Stimulated activated CD4-positive, alpha-beta T cell treated with anti-CD3 and anti-CD28 coated beads, Interleukin-1b, Interleukin-23, amount 100 ng/mL, for 4 hours (primary cell): ENCODE measurements around the gene PRR16.

Source experiments
- DNase-seq, 2 donors: peaks; one replicate each; pipeline ENCODE4 v3.0.0-alpha.2; 2020; ENCODE audit warnings: low read depth in 2 of 2

Gene PRR16

DNA sequence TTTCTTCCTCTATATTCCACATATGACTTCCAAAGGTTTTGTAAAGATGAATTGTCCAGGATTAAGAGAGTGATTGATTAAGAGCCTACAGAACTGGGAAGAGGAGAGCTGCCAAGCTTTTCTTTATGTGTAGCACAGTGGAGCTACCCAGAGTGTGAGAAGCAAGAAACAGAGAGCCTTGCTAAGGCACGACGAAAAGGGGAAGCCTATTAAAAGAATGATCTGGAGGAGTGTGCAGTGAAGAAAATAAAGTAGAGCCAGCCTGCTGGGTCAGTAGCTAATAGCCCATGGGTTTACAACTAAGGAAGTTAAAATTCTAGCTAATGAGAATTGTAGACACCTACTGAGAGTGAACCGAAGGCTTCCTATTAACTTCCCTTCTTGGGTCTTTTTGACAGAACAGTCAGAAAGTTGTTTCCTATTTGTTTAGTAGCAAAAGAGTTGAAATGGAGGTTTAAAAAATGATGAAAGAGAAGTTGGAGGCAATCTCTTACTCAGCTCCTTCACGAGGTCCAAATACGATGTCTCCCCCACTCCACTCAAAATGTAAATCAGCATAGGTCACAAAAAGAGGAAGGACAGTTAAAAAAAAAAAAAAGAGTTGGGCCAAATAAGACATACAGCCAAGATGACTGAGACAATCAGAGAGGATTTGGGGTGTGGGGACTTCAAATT, 957 bp upstream of the PRR16 start:
- no peak for DNase-seq

DNA sequence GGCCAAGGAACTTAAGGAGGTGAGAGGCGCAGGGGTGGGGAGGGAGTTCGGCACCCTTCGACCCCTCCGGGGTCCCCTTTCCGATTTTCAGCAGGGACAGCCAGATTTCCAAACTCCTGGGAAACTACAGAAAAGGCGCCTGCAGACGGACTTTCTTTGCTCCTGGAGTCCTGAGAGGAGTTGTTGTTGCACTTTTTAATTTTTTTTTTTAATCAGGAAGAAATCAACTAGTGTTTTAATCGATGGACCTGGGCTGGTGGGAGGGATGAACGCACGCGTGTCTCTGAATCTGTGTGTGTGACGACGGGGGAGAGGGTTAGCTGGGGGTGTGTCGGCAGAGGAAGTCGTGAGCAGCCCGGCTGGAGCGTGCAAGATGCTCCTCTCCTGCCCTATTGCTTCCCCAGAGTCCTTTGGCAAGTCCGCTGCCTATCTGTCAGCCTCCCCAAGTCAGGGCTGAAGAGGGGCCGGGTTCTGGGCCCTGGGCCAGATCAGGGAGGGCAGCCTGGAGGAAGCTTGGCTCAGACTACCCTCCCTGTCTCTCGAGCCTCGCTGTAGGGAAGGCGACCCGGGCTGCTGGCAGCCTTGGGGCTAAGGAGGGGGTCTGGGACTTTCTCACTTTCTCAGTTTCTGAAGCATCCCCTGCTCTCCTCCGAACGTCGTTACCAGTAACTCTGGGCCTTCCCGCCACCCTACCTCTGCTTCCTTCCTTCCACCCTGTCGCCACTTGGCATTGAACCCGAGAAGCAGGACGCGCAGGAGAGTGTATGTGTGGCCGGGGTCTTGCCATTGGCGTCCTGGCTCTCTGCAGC, 731 bp downstream of the PRR16 start:
- no peak for DNase-seq

DNA sequence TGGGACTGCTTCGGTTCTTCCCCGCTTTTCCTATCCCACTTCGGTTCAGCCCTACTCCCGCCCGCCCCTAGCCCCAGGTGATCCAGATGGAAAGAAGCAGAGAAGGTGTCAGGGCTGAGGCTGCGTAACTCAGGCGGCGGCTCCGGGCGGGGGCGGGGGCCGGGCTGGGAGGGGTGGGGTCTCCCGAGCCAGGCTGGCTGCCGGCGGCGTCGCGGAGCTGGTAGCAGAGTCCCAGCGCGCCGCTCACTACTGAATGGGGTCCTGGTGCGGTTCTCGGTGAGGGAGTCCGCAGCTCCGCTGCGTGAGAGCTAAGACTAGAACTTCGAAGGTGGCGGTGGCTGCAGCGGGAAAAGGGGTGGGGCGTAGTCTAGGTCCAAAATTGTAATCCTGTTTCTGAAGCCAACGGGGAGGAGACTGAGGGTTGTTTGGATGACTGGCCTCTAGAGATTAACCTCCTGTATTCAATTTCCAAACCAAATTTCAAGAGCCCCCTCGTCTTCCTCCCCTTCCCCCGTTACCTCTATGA, 1.4 kb downstream of the PRR16 start:
- DNase-seq, result no peak

DNA sequence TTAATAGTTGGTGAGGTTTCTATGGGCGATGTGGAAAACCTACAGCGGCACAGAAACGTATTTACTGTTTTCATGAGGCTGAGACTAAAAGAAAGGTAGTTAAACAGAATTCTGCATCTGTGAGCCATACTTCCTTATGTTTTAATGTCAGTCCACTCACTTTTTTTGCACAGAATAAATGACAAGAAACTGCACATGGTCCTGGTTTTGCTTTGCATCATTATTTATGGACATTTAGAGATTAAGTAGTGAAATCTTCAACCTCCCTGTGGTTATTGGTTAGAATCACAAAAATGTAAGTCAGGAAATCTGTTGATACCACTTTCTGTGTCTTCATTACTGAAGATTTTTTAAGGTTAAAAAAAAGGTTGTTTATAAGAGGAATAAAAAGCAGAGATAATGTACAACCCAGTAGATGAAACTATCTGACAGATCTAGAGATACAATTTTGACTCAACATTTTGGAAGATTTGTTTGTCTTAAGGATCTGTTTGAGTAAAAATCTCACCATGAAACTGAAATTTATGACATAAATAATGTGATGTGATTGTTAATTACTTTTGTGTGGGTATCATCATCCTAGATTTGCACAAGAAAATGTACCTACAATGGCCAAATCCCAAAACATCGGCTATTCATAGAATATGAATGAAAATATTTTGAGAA, 2.4 kb downstream of the PRR16 start:
- no peak for DNase-seq

DNA sequence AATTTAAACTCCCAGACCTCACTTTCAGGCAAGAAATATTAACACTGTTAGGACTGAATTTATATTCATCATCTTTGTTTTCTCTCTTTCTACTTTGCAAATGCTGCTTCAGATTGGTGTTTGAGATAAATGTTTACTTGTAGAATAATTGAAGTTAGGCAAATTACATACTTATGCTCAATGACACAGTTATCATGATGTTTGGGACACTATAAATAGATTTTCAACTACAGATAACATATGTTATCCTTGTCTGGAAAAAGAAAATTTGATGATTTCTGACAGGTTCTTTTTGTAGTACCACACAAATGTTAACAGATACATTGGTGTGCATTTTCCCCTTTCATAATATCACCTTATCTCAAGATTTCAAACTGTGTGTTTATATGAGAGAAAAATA, 7.9 kb downstream of the PRR16 start:
- DNase-seq, result no peak

DNA sequence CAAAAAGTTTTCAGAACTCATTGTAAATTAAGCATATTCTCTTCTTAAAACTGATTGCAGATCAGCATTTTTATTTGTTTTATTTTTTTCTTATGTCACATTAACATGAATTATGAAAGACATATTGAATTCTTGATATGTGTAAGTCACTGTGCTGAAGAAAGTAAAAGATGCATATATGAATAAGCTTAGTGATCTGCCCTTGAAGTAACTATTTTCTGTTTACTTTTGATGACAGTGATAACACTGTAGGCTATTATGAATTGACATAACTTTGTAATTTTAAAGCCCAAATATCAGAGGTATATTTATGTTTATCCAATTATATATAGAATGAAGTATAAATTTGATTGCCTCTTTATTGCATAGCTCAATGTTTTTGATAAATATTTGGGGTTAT, 8.8 kb downstream of the PRR16 start:
- DNase-seq, result no peak

DNA sequence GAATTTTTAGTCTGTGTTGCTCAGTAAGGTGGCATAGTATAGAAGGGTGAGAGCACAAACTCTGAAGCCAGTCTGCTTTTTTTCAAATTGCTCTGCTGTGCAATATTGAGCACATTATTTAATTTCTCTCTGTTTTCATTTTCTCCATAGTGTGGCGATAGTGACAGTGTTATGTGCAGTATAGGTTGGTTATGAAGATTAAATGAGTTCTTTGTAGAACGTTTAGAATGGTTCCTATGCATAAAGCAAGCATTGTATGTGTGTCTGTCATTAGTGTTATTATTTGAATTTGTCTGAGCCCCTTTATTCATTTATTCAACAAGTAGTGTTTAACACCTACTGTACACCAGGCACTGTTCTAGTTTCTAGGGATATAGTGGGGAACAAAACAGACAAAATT, 9.2 kb downstream of the PRR16 start:
- no peak for DNase-seq

DNA sequence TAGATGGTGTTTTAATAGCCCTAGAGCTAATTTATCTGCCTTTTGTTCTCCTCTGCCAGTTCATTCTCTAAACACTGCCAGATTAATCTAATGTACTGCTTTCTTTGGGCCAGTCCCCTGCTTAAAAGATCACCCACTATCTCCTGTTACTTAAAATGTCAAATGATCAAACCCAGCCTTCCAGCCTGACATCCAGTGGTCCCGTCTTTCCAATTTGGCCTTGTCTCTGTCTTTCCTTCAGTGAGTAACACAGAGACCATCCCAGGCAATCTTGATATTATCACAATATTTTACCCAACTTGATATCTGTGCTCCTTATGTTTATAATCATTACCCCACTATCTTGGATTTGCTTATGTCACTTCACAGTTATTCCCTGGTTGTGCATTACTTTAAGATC, 12.0 kb downstream of the PRR16 start:
- DNase-seq, result no peak

DNA sequence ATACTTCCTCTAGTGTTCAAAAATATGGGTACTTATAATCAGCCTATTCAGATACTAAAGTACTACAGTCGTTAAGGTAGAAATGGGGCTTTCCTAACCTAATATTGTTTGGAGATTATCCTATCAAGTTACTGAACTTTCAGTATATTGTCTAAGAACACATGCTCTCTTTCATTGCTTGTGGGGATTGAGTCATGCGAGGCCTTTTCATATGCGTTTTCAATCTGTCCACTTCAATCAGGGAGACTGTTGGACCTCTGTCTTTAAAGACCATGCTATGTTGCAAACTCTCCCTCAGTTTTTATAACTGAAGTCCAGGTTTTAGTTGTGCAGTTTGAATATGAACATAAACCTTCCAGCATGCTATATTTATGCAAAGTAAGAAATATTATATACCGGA, 15.0 kb downstream of the PRR16 start:
- DNase-seq, result no peak

DNA sequence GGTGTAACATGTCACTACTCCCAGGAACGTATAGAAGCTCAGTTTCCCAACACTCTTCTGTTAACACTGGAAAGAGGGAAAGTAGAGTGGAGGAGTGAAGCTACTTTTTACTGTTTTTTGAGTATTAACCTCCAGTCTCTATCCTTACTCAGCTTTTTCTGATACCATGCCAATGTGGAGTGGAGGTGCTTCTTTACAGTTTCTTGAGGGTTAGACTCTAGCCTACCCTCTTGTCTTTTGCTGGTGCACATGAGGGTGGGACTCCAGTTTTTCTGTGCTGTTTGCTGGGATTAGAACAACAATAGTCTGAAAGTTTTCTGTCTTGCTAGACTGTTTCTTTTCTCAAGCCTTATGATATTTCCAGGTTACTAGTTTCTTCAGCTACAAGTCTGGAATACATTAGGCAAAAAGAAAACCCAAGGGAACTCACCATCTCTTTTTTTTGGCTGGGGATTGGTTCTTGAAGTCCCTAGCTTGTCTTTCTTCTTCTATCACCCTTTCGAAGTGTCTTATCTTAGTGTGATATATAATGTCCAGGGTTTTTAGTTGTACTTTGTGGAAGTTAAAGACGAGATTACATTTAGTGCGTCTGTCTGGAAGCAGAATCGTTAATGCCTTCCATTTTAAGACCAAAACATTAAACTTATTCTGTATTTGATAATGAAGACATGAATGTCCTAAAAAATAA, 35.9 kb downstream of the PRR16 start:
- no peak for DNase-seq

DNA sequence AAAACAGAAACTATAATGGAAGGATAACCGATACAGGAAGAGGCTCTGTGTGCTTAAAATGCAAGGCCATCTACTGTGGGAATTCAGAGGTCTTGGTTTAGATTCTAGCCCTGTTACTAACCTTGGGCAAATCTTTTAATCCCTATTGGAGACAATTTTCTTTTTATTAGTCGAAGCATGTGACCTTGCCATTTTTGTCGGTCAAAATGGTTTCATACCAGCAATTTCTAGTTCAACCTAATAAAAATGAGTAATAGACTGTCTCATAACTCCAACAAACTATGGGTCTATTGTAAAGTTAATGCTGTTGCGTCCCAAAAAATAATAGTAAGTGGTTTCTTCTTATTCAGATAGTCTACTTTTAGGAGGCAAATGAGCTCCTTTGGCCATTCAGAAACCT, 38.4 kb downstream of the PRR16 start:
- DNase-seq, result no peak

DNA sequence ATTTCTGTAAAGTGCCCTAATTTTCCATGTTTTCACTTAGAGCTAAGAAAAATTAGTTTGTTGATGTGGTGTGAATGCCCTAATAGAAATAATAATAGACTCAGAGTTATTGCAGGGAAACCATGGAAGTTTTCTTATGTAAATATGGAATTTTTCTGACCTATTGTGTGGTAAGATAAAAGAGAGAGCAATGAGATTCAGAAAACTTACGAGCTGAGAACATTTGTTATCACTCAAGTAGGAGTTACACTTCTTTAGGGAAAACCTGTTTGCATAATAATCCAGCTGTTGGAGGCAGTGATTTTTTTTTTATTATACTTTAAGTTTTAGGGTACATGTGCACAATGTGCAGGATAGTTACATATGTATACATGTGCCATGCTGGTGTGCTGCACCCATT, 39.2 kb downstream of the PRR16 start:
- DNase-seq, result no peak

DNA sequence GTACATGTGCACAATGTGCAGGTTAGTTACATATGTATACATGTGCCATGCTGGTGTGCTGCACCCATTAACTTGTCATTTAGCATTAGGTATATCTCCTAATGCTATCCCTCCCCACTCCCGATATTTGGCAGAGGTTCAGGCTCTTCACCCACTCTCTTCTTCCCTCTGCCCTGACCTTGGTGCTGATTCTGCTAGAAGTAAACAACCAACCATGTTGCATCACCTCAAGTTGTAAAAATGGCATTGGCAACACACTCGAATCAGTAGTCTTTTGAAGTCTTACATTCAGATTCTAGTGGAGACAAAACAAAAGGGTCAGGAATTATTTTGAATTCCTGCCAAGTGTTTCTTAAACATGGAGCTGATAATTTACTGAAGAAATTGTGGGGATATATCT, 40.0 kb downstream of the PRR16 start:
- DNase-seq, result no peak

DNA sequence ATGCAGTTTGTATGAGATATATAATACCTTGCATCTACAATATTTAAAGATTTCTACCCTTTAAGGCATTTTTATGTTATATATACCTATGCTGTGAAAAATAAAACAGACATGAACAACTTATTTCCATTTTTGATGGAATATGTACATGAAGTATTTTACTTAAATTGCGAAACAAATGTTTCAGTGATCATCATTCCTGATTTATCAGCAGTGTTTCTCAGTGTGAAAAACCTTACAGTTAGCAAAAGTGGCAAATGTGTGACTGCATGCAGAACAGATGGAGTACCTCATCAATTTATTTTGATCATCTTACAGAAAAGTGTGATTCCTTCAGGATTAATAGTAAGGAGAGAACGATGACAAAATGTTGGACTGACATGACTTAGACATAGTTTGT, 43.1 kb downstream of the PRR16 start:
- DNase-seq, result no peak

DNA sequence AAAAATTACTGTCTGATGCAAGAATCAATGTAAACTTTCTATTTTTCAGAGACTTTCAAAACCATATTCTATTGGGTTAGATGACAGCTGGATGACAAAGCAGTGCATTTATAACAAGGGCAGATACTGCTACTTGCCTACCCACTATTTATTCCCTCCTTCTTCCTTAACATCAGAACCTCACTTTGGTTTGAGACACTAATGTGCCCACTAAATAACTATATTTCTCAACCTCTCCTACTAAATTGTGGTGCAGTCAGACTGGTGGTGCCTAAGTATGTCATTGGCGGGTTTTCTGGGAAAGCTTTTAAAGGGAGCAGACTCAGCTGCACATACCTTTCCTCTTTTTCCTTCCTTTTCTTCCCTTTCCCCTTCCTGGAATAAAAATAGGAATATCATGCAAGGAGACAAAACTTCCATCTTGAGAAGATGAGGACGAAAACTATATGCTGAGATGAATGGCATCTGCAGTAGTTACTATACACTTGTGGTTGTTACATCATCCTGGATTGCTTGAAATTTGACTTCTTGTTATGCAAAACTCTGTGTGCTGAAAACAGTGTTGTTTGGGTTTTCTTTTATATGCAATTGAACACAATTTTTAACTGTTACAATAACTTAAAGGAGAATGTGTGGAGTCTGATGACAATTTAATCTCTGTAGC, 43.8 kb downstream of the PRR16 start:
- no peak for DNase-seq

DNA sequence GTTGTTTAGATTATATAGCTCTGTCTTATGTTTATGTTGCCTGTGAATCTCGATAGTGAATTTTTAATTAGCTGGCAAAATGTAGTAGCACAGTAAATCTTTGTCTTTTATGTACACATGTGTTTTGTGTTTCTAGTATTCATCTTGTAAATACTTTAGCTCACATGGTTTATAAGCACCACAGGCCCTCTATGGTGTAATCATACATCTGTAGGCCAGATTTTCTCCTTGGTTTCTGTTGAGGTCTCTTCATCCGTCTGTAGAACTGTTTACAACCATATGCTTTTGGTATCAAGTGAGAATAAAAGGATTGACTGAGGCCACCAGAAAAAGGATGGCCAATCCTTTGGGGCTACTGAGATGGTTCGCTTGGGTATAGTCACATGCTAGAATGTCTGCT, 45.0 kb downstream of the PRR16 start:
- no peak for DNase-seq

DNA sequence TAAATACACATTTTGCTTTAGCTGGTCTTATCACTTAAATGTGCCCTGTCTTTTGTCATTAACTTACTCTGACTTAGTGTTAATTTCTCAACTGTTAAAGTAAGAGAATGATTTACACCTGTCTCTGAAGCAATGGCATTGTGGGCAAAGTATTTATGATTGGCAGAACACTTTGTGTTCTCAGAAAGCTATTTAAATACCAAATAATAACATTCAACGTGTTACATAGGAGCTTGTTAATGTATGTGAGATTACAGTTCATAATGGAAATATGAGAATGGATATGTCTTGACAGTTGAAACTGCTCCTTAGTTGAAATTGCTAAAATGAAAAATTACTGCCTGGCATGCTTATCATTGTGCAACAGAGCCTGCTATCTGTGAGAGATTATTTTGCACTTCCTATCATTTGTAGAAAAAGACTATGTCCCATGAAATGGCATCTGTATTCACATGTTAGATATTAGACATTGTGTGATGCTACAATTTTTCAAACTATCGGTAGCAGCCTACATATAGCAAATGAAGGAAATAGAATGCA, 46.1 kb downstream of the PRR16 start:
- no peak for DNase-seq

DNA sequence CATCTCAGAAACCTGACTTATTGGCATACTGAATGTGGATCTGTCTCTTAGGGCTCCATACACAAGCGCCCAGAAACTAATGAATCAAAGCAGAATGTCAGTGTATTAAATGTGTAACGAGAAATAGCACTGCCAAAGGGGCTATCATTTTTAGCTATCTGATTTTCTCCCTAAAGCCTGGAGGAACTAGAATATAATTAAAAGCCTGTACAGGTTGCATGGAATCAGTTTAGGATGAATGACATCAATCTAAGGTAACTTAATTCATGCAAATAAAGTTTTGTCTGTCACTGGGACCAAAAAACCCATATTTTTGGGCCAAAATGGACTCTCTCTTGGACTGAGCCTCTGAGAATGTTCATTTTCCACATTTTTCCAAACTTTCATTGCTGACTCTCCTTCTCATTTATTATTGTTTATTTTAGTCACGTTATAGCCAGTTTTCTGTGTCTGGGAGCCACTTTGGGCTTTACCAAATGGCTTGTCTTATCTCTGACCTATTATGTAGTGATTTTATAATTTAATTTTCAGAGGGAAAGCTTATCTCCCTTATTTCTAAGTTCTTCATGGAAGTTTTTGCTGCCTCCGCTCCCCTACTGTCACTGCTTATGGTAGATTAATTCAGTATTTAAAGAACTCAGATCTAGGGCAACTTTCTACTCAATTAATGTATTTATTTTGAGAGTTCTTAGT, 47.0 kb downstream of the PRR16 start:
- no peak for DNase-seq

DNA sequence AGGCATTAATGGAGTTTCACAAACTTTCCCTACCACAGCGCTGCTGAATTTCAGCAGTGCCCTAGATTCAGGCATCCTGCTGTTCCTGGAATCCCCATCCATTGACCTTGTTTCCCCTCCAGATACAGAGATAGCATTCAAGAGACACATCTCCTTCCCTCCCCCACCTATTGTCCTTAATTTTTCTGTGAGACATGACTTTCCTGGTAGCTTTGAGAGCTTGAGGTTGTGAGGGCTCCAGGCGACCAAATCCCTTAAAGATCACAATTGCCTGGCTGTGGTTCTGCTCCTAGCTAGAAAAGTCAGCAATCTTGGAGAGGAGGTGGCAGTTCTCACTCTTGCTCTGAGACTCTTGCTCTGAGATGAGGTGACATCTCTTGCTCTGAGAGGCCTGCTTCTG, 48.0 kb downstream of the PRR16 start:
- no peak for DNase-seq

DNA sequence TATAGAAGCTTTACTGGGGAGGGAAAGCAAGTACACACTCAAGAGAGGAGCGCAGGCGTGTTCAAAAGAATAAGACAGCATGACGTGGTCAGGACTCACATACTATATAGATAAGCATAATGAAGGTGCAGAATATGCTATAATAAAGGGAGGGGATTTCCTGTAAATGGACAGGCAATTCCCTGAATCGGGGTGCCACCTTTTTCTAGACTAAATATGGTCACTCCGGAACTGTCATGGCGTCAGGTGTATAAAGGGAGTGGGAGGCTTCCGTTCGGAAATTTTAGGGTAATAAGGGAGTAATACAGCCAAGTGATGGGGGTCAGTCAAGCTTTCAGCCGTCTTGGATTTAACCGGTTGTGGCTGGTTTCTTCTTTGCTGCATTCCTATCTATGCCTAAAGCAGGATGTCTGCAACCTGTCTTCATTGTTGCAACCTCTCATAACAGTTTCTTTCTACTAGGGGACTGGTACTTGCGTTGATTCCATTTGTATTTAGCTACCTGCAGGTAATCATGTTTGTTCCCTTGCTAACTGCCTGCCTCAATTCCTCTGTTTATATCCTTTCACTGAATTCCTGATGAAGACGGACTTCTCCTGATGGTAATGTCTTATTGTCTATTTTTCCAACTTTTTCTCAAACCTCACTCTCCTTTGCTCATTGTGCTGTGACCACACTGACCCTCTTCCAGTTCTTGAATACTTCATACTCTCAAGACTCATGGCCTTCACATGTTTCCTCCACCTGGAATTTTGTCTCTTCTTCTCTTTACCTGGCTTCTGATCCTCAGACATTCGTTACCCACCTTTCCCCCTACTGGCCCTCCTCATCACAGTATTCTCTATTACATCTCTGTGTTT, 48.9 kb downstream of the PRR16 start:
- no peak for DNase-seq
